ENCODE results near the gene ARMC5.

DNA sequence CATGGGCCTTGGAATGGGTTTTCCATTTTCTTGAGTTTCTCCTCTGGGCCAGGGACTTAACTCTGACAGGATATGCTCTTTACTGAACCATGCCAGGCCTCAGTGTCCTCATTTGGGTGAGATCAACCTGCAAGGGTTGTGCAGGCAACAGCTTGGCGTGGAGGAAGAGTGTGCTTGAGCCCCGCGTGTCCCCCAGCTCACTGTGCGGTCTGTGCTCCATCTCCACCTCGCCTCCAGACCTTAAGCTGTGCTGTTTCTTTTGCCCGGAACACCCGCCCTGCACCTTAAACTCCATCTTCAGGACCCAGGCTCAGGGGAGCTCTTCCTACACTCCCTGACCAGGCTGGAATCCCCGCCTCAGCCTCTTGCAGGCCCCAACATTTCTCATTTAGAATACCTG is 39.2 kb downstream of the ARMC5 start:
- no peak for TF ChIP-seq EP300 (IDR thresholded peaks at IDR 0.05)
- TF ChIP-seq, protein P1, sequence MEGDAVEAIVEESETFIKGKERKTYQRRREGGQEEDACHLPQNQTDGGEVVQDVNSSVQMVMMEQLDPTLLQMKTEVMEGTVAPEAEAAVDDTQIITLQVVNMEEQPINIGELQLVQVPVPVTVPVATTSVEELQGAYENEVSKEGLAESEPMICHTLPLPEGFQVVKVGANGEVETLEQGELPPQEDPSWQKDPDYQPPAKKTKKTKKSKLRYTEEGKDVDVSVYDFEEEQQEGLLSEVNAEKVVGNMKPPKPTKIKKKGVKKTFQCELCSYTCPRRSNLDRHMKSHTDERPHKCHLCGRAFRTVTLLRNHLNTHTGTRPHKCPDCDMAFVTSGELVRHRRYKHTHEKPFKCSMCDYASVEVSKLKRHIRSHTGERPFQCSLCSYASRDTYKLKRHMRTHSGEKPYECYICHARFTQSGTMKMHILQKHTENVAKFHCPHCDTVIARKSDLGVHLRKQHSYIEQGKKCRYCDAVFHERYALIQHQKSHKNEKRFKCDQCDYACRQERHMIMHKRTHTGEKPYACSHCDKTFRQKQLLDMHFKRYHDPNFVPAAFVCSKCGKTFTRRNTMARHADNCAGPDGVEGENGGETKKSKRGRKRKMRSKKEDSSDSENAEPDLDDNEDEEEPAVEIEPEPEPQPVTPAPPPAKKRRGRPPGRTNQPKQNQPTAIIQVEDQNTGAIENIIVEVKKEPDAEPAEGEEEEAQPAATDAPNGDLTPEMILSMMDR (IDR thresholded peaks at IDR 0.05): no peak
- TF ChIP-seq POLR2A (IDR thresholded peaks at IDR 0.05): no peak

All from sigmoid colon (tissue), 4 donors.